CD4-positive, alpha-beta memory T cell (primary cell): ENCODE results near the gene REC114. TPM values are rescaled to one million over a fixed set of nuclear protein-coding genes. Genes with fewer than 3 reads are reported as not detected.
"Not testable (repeated sequence)": the region's sequence is repeated elsewhere in the genome, so short reads cannot be mapped to it uniquely, and the experiment has no call there.

Experiments
- CTCF ChIA-PET: fragments of 350-600 bp; sonication (Branson Sonifier 250); formaldehyde crosslinking; loops from one replicate; lab custom pipeline; 2021; ENCODE audit warnings: inconsistent platforms; ENCODE audit not compliant: partially characterized antibody; lab: Charles Lee
- POLR2A ChIA-PET: fragments of 350-600 bp; sonication (Branson Sonifier 250); formaldehyde crosslinking; loops from one replicate; lab custom pipeline; 2021; ENCODE audit not compliant: partially characterized antibody; lab: Charles Lee
- DNase-seq, 5 donors: peaks; one replicate each; pipeline versions ENCODE4 v3.0.0 to v3.0.0-alpha.2; 2020 to 2022; ENCODE audit warnings: mixed read lengths in 1 of 5
- H3K27ac ChIP-seq: one replicate; pipeline ENCODE4 v1.7.0; 2013; ENCODE audit warnings: low read depth, low read length
- H3K27me3 ChIP-seq: 2 replicates; pipeline ENCODE4 v1.7.0; 2013; ENCODE audit warnings: mild to moderate bottlenecking, low read length, moderate library complexity; ENCODE audit not compliant: insufficient read depth
- H3K36me3 ChIP-seq: 2 replicates; pipeline ENCODE4 v1.7.0; 2013; ENCODE audit warnings: mild to moderate bottlenecking, low read length, moderate library complexity; ENCODE audit not compliant: insufficient read depth
- H3K4me1 ChIP-seq: 2 replicates; pipeline ENCODE4 v1.7.0; 2013; ENCODE audit warnings: mild to moderate bottlenecking, low read length, moderate library complexity; ENCODE audit not compliant: insufficient read depth
- H3K4me3 ChIP-seq, 2 donors: one replicate each; pipeline ENCODE4 v1.7.0; 2013; ENCODE audit warnings: low read length in 2 of 2, mild to moderate bottlenecking in 1 of 2
- H3K9me3 ChIP-seq, 2 donors: one replicate each; pipeline ENCODE4 v1.7.0; 2013; ENCODE audit warnings: low read length in 2 of 2, control low read depth in 1 of 2; ENCODE audit not compliant: control insufficient read depth in 1 of 2
- H3K27ac Mint-ChIP-seq, 7 donors: one replicate each; pipeline ENCODE4 v1.8.0; 2020 to 2021; ENCODE audit warnings: mixed read lengths in 7 of 7, mild to moderate bottlenecking in 6 of 7, inconsistent platforms in 3 of 7, moderate library complexity in 3 of 7
- H3K27me3 Mint-ChIP-seq, 2 donors: one replicate each; pipeline ENCODE4 v1.8.0; 2020 to 2021; ENCODE audit warnings: mixed read lengths in 2 of 2
- H3K36me3 Mint-ChIP-seq, 2 donors: one replicate each; pipeline ENCODE4 v1.8.0; 2020 to 2021; ENCODE audit warnings: mixed read lengths in 2 of 2, inconsistent platforms in 1 of 2, mild to moderate bottlenecking in 1 of 2
- H3K4me1 Mint-ChIP-seq, 4 donors: one replicate each; pipeline ENCODE4 v1.8.0; 2020 to 2021; ENCODE audit warnings: mixed read lengths in 4 of 4, mild to moderate bottlenecking in 1 of 4
- H3K4me3 Mint-ChIP-seq, 8 donors: one replicate each; pipeline ENCODE4 v1.8.0; 2020 to 2021; ENCODE audit warnings: mixed read lengths in 8 of 8, mild to moderate bottlenecking in 7 of 8, moderate library complexity in 6 of 8, inconsistent platforms in 3 of 8
- H3K9me3 Mint-ChIP-seq, 8 donors: one replicate each; pipeline ENCODE4 v1.8.0; 2020 to 2021; ENCODE audit warnings: mixed read lengths in 8 of 8, mild to moderate bottlenecking in 5 of 8, inconsistent platforms in 3 of 8, moderate library complexity in 1 of 8
- intact Hi-C: fragments of 100-400 bp; cut with micrococcal nuclease; formaldehyde crosslinking; loops from one replicate; pipeline ENCODE4 v1.15.1; 2023
- polyA plus RNA-seq, 2 donors: library from polyadenylated mRNA; unstranded; fragments of 300-500 nt; fragmentation: Illumina TruSeq; gene quantifications; one replicate each; pipeline ENCODE4 v1.2.3, GENCODE V29; 2021
- total RNA-seq, 2 experiments: library from RNA; stranded (reverse); gene quantifications; one replicate each; pipeline ENCODE4 v1.2.3, GENCODE V29; 2021

The REC114 gene
- total and polyA plus RNA-seq, 4 experiments from 2014 or later: not detected

DNA sequence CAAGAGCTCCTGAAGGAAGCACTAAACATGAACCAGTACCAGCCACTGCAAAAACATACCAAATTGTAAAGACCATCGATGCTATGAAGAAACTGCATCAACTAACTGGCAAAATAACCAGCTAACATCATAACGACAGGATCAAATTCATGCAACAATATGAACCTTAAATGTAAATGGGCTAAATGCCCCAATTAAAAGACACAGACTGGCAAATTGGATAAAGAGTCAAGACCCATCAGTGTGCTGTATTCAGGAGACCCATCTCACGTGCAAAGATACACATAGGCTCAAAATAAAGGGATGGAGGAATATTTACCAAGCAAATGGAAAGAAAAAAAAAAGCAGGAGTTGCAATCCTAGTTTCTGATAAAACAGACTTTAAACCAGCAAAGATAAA, 7.0 kb downstream of the REC114 start:
- CTCF ChIA-PET, H3K9me3 ChIP-seq, H3K4me3 ChIP-seq, H3K36me3 ChIP-seq, H3K27ac ChIP-seq, POLR2A ChIA-PET, H3K27ac Mint-ChIP-seq, DNase-seq, H3K27me3 ChIP-seq, intact Hi-C loops: not testable (repeated sequence)
- Mint-ChIP-seq H3K36me3 (peaks cover 12 to 22% of the 10 kb centered on the region in 2 donors), H3K4me1 (peaks cover 15 to 30% (median 23%) of the 10 kb centered on the region in 4 donors), H3K4me3 (peak overlapping the region in 1 of 8 donors; percentile 16), H3K9me3 (peaks cover 0 to 63% (median 48%) of the 10 kb centered on the region in 8 donors), H3K27me3 (peaks cover 11 to 14% of the 10 kb centered on the region in 2 donors)
- H3K4me1 ChIP-seq: peaks cover 17% of the 10 kb centered on the region

DNA sequence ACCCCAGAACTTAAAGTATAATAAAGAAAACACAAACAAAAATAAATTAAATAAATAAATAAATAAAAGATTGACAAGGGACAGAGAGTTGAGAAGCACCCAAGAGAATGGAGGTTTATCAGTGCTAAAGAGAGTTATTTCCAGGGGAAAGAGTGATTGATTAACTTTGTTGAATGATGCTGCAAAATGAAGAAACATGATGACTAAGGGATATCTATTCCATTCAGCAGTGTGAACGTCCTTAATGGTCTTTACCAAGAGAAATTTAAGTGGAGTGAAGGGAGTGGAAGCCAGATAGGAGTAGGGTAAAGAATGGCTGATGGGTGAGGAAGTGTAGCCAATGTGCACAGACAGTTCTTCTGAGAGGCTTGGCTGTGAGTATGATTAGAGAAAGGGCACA, 11.1 kb downstream of the REC114 start:
- no peaks in the 10 kb centered on the region for H3K36me3 ChIP-seq
- CTCF ChIA-PET: no interaction called here
- no peak overlapping the region for H3K4me3 Mint-ChIP-seq
- H3K27ac Mint-ChIP-seq: no peak overlapping the region
- peaks cover 0 to 42% (median 35%) of the 10 kb centered on the region in 8 donors for H3K9me3 Mint-ChIP-seq
- H3K9me3 ChIP-seq: no peaks in the 10 kb centered on the region
- no peak for DNase-seq
- peaks cover 1% of the 10 kb centered on the region for H3K4me1 ChIP-seq
- peaks cover 7 to 8% of the 10 kb centered on the region in 2 donors for H3K27me3 Mint-ChIP-seq
- peaks cover 9 to 14% of the 10 kb centered on the region in 2 donors for H3K36me3 Mint-ChIP-seq
- H3K4me1 Mint-ChIP-seq: peaks cover 1 to 8% (median 2%) of the 10 kb centered on the region in 4 donors
- no peak overlapping the region for H3K4me3 ChIP-seq
- POLR2A ChIA-PET: no interaction called here
- intact Hi-C loops: no loop called here
- H3K27ac ChIP-seq: no peak overlapping the region
- no peaks in the 10 kb centered on the region for H3K27me3 ChIP-seq

DNA sequence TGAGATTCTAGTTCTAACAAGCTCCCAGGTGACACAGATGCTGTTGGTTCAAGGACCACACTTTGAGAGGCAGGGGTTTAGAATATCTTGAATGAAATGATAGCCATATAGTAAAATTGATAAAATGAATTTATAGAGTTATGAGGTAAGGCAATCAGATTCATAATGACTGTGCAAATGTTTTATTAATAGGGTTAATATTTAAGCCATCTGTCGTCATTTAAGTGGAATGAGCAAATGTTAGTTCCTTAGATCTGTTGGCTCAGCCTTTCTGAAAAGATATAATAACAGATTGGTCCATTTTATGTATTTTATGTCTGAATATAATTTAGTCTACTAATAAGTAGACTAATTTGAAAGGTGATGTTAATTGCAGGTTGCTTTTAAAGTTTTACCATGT, 12.9 kb downstream of the REC114 start:
- Mint-ChIP-seq H3K4me1 (no peaks in the 10 kb centered on the region), H3K9me3 (peaks cover 0 to 25% (median 20%) of the 10 kb centered on the region in 8 donors), H3K27me3 (peaks cover under 1 to 4% of the 10 kb centered on the region in 2 donors), H3K36me3 (peaks cover 0 to 1% of the 10 kb centered on the region in 2 donors), H3K4me3 (no peak overlapping the region), H3K27ac (no peak overlapping the region)
- no peak for DNase-seq
- H3K27me3 ChIP-seq: no peaks in the 10 kb centered on the region
- H3K4me3 ChIP-seq: no peak overlapping the region
- POLR2A ChIA-PET: no interaction called here
- no peaks in the 10 kb centered on the region for H3K36me3 ChIP-seq
- H3K27ac ChIP-seq: no peak overlapping the region
- H3K9me3 ChIP-seq: no peaks in the 10 kb centered on the region
- H3K4me1 ChIP-seq: no peaks in the 10 kb centered on the region
- CTCF ChIA-PET: no interaction called here
- intact Hi-C loops: no loop called here

DNA sequence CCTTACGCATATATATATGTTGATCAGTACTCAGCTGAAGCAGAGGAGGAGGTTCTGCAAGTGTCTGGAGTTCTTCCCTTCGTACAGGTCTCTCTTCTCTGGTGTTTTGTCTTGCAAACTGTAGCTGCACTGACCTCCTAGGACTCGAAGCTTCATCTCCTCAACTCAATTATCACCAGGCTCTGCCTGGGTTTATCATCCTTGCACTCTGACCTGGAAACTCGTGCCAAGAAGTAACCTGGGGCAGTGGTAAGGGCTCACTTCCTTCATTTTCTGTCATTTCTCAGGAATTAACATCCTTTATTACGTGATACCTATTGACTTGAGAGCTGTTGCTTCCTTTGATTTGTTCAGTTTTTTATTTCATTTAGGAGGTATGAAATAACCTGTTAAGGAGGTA, 14.4 kb downstream of the REC114 start:
- intact Hi-C loops: no loop called here

DNA sequence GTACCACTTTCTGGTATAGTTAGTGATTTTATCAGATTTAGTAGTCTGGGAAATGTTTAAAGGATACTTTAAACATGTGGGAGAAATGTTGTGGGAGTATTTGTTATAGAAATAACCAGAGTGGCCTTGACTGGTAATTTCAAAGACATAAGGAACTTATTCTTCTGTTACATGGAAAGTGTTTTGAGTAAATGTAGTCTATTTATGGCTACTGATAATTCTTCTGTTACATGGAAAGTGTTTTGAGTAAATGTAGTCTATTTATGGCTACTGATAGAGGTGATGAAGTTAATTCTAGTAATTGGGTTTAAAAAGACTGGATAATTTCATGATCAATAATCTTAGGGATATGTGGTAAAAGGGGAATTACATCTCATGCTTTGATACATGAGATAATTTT, 17.7 kb downstream of the REC114 start:
- H3K4me3 ChIP-seq: no peak overlapping the region
- Mint-ChIP-seq H3K4me3 (no peak overlapping the region), H3K9me3 (no peaks in the 10 kb centered on the region), H3K36me3 (no peaks in the 10 kb centered on the region), H3K4me1 (no peaks in the 10 kb centered on the region), H3K27me3 (peaks cover 4 to 7% of the 10 kb centered on the region in 2 donors), H3K27ac (no peak overlapping the region)
- no peaks in the 10 kb centered on the region for H3K4me1 ChIP-seq
- intact Hi-C loops: no loop called here
- no peaks in the 10 kb centered on the region for H3K36me3 ChIP-seq
- no peaks in the 10 kb centered on the region for H3K9me3 ChIP-seq
- no peak overlapping the region for H3K27ac ChIP-seq
- no peaks in the 10 kb centered on the region for H3K27me3 ChIP-seq
- ChIA-PET POLR2A (no interaction called here), CTCF (no interaction called here)
- no peak for DNase-seq

More for the DNA sequence above, 14.4 kb downstream of the REC114 start:
- ChIA-PET POLR2A (no interaction called here), CTCF (no interaction called here)
- H3K9me3 Mint-ChIP-seq: peaks cover 0 to 10% (median 6%) of the 10 kb centered on the region in 8 donors
- H3K27me3 Mint-ChIP-seq: peaks cover 2% of the 10 kb centered on the region in 2 donors
- Histone ChIP-seq H3K4me1 (no peaks in the 10 kb centered on the region), H3K4me3 (no peak overlapping the region), H3K27me3 (no peaks in the 10 kb centered on the region), H3K9me3 (no peaks in the 10 kb centered on the region), H3K36me3 (no peaks in the 10 kb centered on the region), H3K27ac (no peak overlapping the region)
- no peaks in the 10 kb centered on the region for H3K4me1 Mint-ChIP-seq
- DNase-seq: no peak
- no peak overlapping the region for H3K4me3 Mint-ChIP-seq
- no peaks in the 10 kb centered on the region for H3K36me3 Mint-ChIP-seq
- peak overlapping the region in 1 of 7 donors; percentile 43 for H3K27ac Mint-ChIP-seq

DNA sequence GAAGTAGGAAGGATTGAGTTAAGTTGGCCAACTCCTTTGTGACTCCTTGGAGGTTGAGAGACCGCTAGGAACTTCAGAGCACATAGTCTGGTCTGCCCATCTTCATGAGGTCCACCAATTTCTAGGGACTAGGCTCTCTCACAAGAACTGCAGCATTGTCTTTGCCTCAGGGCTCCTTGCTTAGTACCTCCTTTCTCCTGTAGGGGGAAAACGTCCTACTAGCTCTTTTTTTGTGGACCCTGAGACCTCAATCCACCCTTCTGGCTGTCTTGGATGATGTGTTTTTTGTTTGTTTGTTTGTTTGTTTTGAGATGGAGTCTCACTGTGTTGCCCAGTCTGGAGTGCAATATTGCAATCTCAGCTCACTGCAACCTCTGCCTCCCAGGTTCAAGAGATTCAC, 21.6 kb downstream of the REC114 start:
- H3K4me3 Mint-ChIP-seq: peak overlapping the region in 1 of 8 donors; percentile 47
- no peaks in the 10 kb centered on the region for H3K27me3 ChIP-seq
- no peaks in the 10 kb centered on the region for H3K36me3 Mint-ChIP-seq
- H3K27me3 Mint-ChIP-seq: peaks cover 4 to 9% of the 10 kb centered on the region in 2 donors
- DNase-seq: no peak
- H3K4me1 ChIP-seq: no peaks in the 10 kb centered on the region
- intact Hi-C loops: no loop called here
- no peak overlapping the region for H3K27ac Mint-ChIP-seq
- H3K36me3 ChIP-seq: no peaks in the 10 kb centered on the region
- ChIA-PET POLR2A (no interaction called here), CTCF (no interaction called here)
- H3K4me3 ChIP-seq: no peak overlapping the region
- H3K4me1 Mint-ChIP-seq: no peaks in the 10 kb centered on the region
- H3K27ac ChIP-seq: no peak overlapping the region
- H3K9me3 ChIP-seq: no peaks in the 10 kb centered on the region
- no peaks in the 10 kb centered on the region for H3K9me3 Mint-ChIP-seq

DNA sequence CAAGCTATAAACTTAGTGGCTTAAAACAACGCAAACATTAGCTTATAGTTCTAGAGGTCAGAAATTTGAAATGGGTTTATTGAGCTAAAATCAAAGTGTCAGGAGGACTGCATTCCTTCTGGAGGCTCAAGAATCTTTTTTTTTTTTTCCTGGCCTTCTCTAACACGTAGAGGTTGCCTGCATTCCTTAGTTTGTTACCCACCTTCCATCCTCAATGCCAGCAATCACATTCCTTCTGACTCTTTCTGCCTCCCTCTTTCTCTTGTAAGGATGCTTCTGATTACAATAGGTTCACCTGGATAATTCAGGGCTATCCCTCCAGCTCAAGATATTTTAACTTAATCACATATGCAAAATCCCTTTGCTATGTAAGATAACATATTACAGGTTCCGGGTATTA, 24.8 kb downstream of the REC114 start:
- Histone ChIP-seq H3K4me1 (no peaks in the 10 kb centered on the region), H3K36me3 (no peaks in the 10 kb centered on the region), H3K4me3 (no peak overlapping the region), H3K27ac (no peak overlapping the region), H3K27me3 (no peaks in the 10 kb centered on the region), H3K9me3 (no peaks in the 10 kb centered on the region)
- Mint-ChIP-seq H3K36me3 (no peaks in the 10 kb centered on the region), H3K27ac (no peak overlapping the region), H3K9me3 (peaks cover 0 to 2% (median 0%) of the 10 kb centered on the region in 8 donors), H3K4me3 (no peak overlapping the region), H3K4me1 (peaks cover 0 to 2% (median 0%) of the 10 kb centered on the region in 4 donors), H3K27me3 (peaks cover 12 to 16% of the 10 kb centered on the region in 2 donors)
- POLR2A ChIA-PET: interaction anchor here (0.6 kb wide), 1 partner anchor 461 kb away, joined by 3 read pairs; no protein-coding TSS in a partner anchor
- intact Hi-C loops: no loop called here
- CTCF ChIA-PET: no interaction called here
- DNase-seq: no peak
